ENCODE results near the gene RBP3. TPM values are rescaled to one million over a fixed set of nuclear protein-coding genes. Genes with fewer than 3 reads are reported as not detected.

The RBP3 gene
- total and polyA plus RNA-seq, 8 donors: not detected

- intact Hi-C loops (cut with DNase I): loop anchor here in 1 of 3 donors (10.0 kb wide), 1 partner anchor 286 kb away; no protein-coding TSS in a partner anchor
- 77 to 85% methylated on average over 6 of the region's 6 CpGs for WGBS, 2 donors
- H3K4me1 ChIP-seq: no peaks in the 10 kb centered on the region
- TF ChIP-seq CTCF (IDR thresholded peaks at IDR 0.05): no peak
- DNase-seq (no peak), ATAC-seq (no peak), FAIRE-seq (no peak)
- no peak overlapping the region for H3K4me3 ChIP-seq
- H3K9me3 ChIP-seq: no peaks in the 10 kb centered on the region
- no peaks in the 10 kb centered on the region for H3K27me3 ChIP-seq
- no peak overlapping the region for H3K27ac ChIP-seq
- H3K36me3 ChIP-seq: no peaks in the 10 kb centered on the region
These were observed 27.4 kb upstream of the RBP3 start for GRCh38 chr10:47320812-47321211.

DNA sequence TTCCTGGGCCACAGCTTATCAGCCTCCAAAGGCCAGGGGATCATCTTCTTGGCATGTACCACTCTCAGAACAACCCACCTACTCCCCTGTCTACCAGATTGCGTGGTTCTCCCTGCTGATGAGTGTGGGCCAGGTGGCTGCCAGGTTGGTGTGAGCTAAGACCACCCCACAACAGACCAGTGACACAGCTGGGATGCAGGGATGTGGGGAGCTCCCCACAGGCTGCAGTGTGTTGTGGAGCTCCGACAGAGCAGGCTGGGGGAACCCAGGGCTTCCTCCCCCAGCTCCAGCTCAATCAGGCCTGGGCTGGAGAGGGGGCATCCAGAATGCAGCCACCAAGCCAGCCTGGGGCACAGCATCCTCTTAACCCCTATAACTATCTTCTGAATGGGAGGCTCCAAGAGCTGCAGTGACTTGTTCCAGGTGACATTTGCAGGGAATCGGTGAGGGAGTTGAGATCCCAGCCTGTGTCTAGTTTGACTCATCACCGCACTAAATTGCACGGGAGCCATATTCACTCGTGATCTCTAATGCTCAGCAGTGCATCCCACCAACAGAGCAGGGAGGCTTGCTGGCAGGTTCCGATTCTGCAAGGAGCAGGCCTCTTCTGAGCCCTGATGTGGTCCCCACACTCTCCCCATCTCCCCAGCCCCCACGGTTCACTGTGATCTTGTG, 26.5 kb upstream of the RBP3 start:
- no peaks in the 10 kb centered on the region for H3K4me1 ChIP-seq
- TF ChIP-seq CTCF (IDR thresholded peaks at IDR 0.05): no peak
- H3K4me3 ChIP-seq: no peak overlapping the region
- WGBS, 2 donors: 68 to 91% methylated on average over 8 of the region's 8 CpGs
- H3K9me3 ChIP-seq: no peaks in the 10 kb centered on the region
- H3K27ac ChIP-seq: no peak overlapping the region
- no peaks in the 10 kb centered on the region for H3K27me3 ChIP-seq
- FAIRE-seq: no peak
- no peak for DNase-seq
- intact Hi-C loops (cut with DNase I): loop anchor here in 1 of 3 donors (10.0 kb wide), 1 partner anchor 287 kb away; no protein-coding TSS in a partner anchor
- H3K36me3 ChIP-seq: no peaks in the 10 kb centered on the region
- ATAC-seq: no peak

DNA sequence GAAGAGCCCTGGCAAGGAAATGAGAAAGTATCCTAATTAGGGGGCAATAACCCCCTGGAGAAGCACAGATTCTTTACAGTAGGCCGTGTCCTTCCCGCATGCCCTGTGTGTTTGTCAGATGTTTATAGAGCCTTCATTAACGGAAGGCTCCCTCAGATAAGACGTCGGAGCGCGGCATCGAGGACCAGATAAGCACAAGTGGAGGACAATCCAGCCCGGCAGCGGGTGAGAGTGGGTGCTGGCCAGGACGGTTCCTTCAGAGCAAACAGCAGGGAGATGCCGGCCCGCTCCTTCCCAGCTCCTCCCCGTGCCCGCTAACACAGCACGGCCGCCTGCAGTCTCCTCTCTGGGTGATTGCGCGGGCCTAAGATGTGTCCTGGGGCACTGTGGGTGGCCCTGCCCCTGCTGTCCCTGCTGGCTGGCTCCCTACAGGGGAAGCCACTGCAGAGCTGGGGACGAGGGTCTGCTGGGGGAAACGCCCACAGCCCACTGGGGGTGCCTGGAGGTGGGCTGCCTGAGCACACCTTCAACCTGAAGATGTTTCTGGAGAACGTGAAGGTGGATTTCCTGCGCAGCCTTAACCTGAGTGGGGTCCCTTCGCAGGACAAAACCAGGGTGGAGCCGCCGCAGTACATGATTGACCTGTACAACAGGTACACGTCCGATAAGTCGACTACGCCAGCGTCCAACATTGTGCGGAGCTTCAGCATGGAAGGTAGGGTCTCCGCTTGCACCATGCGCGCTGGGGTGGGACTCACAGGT, 25.7 kb upstream of the RBP3 start, which contains the start of gene GDF2:
TSS of gene GDF2 (plus strand) at position 155 of the 762 bp plus-strand sequence. CDS start at position 370, 215 bp downstream.
- H3K27ac ChIP-seq: no peak within 1 kb of the TSS
- no peak within 1 kb of the TSS for H3K4me3 ChIP-seq
- ATAC-seq (no peak), FAIRE-seq (no peak), DNase-seq (no peak)
- TF ChIP-seq CTCF (IDR thresholded peaks at IDR 0.05): no peak
- H3K36me3 ChIP-seq: no peaks in the 10 kb centered on the region
- H3K9me3 ChIP-seq: no peaks in the 10 kb centered on the region
- WGBS, 2 donors: 70 to 77% methylated on average over 35 of the region's 35 CpGs
- intact Hi-C loops (cut with DNase I): loop anchor here in 1 of 3 donors (10.0 kb wide), 1 partner anchor 288 kb away; no protein-coding TSS in a partner anchor
- no peaks in the 10 kb centered on the region for H3K27me3 ChIP-seq
- no peaks in the 10 kb centered on the region for H3K4me1 ChIP-seq

DNA sequence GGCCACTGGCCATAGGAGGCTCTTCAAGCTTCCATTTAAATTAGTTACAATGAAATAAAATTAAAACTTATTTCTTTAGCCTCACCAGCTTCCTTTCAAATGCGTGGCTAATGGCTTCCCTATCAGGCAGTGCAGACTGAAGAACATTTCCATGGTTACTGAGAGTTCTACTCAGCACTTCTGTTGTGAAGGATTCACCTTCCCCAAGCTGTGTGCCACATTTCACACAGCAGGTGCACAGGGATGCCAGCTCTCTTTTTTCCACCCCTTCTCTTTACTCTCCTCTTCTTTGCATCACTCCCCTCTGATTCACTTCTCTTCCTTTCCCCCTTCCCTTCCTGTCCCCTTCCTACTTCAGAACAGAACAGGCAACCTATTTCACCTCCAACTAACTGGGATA, 25.1 kb upstream of the RBP3 start:
- H3K27ac ChIP-seq: no peak overlapping the region
- WGBS, 2 donors: 58 to 65% methylated on average over 1 of the region's 1 CpG
- H3K36me3 ChIP-seq: no peaks in the 10 kb centered on the region
- ATAC-seq: no peak
- TF ChIP-seq CTCF (IDR thresholded peaks at IDR 0.05): no peak
- H3K4me3 ChIP-seq: no peak overlapping the region
- H3K9me3 ChIP-seq: no peaks in the 10 kb centered on the region
- no peak for DNase-seq
- no peaks in the 10 kb centered on the region for H3K27me3 ChIP-seq
- intact Hi-C loops (cut with DNase I): loop anchor here in 1 of 3 donors (10.0 kb wide), 1 partner anchor 288 kb away; no protein-coding TSS in a partner anchor
- FAIRE-seq: no peak
- H3K4me1 ChIP-seq: no peaks in the 10 kb centered on the region

Data from pancreas (tissue), 10 donors.